GM23338 (cell line): Measurements from ENCODE around the gene LRCH2.

Experiments
- CREB1 ChIP-seq: fragments of 250-450 bp; sonication (Bioruptor Pico); IDR thresholded peaks from 2 replicates; pipeline ENCODE4 v1.5.0; 2020; ENCODE audit warnings: low read depth, mild to moderate bottlenecking, moderate library complexity
- EZH2 ChIP-seq: fragments of 200-600 bp; sonication (generic); IDR thresholded peaks from one replicate; pipeline ENCODE4 v1.8.0; 2017; ENCODE audit warnings: antibody characterized with exemption, mild to moderate bottlenecking, low read depth; ENCODE audit not compliant: unreplicated experiment
- EZH2phosphoT487 ChIP-seq: fragments of 200-600 bp; sonication (generic); IDR thresholded peaks from one replicate; pipeline ENCODE4 v1.8.1; 2018; ENCODE audit warnings: antibody characterized with exemption; ENCODE audit not compliant: unreplicated experiment
- JUNB ChIP-seq: IDR thresholded peaks from one replicate; pipeline ENCODE4 v1.6.1; 2016; ENCODE audit warnings: antibody characterized with exemption; ENCODE audit not compliant: unreplicated experiment
- NANOG ChIP-seq: IDR thresholded peaks from 2 replicates; pipeline ENCODE4 v1.6.1; 2016; ENCODE audit warnings: antibody characterized with exemption, borderline replicate concordance
- POLR2AphosphoS5 ChIP-seq: IDR thresholded peaks from 2 replicates; pipeline ENCODE4 v1.6.1; 2016; ENCODE audit warnings: antibody characterized with exemption, low read depth
- STAT1 ChIP-seq: IDR thresholded peaks from one replicate; pipeline ENCODE4 v1.6.1; 2016; ENCODE audit warnings: antibody characterized with exemption; ENCODE audit not compliant: unreplicated experiment
- TF ChIP-seq, protein P1 (sequence below), 2 experiments: fragments of 200-600 bp in 1 of 2; sonication (generic) in 1 of 2; conservative IDR thresholded peaks; 2 replicates each; pipeline versions ENCODE4 v1.5.1 to v1.6.1; 2016 to 2017; ENCODE audit warnings: antibody characterized with exemption in 2 of 2, low read depth in 2 of 2, mild to moderate bottlenecking in 2 of 2, moderate library complexity in 1 of 2
- TF ChIP-seq, protein P2 (sequence below): IDR thresholded peaks from one replicate; pipeline ENCODE4 v1.6.1; 2018; ENCODE audit warnings: antibody characterized with exemption; ENCODE audit not compliant: unreplicated experiment
- TF ChIP-seq, protein P3 (sequence below): IDR thresholded peaks from 2 replicates; pipeline ENCODE4 v1.6.1; 2016; ENCODE audit warnings: antibody characterized with exemption
- TF ChIP-seq, protein P4 (sequence below): fragments of 250-450 bp; sonication (Bioruptor Pico); IDR thresholded peaks from 2 replicates; pipeline ENCODE4 v1.5.0; 2020; ENCODE audit warnings: mild to moderate bottlenecking, moderate library complexity

DNA sequence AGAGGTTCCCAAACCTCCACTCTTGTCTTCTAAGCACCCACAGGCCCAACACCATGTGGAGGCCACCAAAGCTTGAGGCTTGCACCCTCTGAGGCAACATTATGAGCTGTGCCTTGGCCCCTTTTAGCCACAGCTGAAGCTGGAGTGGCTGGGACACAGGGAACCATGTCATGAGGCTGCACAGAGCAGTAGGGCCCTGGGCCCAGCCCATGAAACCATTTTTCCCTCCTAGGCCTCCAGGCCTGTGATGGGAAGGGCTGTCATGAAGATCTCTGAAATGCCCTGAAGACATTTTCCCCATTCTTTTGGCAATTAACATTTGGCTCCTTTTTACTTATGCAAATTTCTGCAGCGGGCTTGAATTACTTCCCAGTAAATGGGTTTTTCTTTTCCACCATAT is 29.9 kb downstream of the LRCH2 start:
- TF ChIP-seq, protein P1, sequence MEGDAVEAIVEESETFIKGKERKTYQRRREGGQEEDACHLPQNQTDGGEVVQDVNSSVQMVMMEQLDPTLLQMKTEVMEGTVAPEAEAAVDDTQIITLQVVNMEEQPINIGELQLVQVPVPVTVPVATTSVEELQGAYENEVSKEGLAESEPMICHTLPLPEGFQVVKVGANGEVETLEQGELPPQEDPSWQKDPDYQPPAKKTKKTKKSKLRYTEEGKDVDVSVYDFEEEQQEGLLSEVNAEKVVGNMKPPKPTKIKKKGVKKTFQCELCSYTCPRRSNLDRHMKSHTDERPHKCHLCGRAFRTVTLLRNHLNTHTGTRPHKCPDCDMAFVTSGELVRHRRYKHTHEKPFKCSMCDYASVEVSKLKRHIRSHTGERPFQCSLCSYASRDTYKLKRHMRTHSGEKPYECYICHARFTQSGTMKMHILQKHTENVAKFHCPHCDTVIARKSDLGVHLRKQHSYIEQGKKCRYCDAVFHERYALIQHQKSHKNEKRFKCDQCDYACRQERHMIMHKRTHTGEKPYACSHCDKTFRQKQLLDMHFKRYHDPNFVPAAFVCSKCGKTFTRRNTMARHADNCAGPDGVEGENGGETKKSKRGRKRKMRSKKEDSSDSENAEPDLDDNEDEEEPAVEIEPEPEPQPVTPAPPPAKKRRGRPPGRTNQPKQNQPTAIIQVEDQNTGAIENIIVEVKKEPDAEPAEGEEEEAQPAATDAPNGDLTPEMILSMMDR (conservative IDR thresholded peaks at IDR 0.05; ENCODE audit: low read depth in 2 of 2), result no peak
- TF ChIP-seq POLR2AphosphoS5 (no peak), EZH2 (no peak), EZH2phosphoT487 (no peak), JUNB (no peak), NANOG (no peak), CREB1 (no peak), STAT1 (no peak)
- TF ChIP-seq, protein P2, sequence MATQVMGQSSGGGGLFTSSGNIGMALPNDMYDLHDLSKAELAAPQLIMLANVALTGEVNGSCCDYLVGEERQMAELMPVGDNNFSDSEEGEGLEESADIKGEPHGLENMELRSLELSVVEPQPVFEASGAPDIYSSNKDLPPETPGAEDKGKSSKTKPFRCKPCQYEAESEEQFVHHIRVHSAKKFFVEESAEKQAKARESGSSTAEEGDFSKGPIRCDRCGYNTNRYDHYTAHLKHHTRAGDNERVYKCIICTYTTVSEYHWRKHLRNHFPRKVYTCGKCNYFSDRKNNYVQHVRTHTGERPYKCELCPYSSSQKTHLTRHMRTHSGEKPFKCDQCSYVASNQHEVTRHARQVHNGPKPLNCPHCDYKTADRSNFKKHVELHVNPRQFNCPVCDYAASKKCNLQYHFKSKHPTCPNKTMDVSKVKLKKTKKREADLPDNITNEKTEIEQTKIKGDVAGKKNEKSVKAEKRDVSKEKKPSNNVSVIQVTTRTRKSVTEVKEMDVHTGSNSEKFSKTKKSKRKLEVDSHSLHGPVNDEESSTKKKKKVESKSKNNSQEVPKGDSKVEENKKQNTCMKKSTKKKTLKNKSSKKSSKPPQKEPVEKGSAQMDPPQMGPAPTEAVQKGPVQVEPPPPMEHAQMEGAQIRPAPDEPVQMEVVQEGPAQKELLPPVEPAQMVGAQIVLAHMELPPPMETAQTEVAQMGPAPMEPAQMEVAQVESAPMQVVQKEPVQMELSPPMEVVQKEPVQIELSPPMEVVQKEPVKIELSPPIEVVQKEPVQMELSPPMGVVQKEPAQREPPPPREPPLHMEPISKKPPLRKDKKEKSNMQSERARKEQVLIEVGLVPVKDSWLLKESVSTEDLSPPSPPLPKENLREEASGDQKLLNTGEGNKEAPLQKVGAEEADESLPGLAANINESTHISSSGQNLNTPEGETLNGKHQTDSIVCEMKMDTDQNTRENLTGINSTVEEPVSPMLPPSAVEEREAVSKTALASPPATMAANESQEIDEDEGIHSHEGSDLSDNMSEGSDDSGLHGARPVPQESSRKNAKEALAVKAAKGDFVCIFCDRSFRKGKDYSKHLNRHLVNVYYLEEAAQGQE, result no peak
- TF ChIP-seq, protein P3, sequence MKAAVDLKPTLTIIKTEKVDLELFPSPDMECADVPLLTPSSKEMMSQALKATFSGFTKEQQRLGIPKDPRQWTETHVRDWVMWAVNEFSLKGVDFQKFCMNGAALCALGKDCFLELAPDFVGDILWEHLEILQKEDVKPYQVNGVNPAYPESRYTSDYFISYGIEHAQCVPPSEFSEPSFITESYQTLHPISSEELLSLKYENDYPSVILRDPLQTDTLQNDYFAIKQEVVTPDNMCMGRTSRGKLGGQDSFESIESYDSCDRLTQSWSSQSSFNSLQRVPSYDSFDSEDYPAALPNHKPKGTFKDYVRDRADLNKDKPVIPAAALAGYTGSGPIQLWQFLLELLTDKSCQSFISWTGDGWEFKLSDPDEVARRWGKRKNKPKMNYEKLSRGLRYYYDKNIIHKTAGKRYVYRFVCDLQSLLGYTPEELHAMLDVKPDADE, result no peak
- TF ChIP-seq, protein P4, sequence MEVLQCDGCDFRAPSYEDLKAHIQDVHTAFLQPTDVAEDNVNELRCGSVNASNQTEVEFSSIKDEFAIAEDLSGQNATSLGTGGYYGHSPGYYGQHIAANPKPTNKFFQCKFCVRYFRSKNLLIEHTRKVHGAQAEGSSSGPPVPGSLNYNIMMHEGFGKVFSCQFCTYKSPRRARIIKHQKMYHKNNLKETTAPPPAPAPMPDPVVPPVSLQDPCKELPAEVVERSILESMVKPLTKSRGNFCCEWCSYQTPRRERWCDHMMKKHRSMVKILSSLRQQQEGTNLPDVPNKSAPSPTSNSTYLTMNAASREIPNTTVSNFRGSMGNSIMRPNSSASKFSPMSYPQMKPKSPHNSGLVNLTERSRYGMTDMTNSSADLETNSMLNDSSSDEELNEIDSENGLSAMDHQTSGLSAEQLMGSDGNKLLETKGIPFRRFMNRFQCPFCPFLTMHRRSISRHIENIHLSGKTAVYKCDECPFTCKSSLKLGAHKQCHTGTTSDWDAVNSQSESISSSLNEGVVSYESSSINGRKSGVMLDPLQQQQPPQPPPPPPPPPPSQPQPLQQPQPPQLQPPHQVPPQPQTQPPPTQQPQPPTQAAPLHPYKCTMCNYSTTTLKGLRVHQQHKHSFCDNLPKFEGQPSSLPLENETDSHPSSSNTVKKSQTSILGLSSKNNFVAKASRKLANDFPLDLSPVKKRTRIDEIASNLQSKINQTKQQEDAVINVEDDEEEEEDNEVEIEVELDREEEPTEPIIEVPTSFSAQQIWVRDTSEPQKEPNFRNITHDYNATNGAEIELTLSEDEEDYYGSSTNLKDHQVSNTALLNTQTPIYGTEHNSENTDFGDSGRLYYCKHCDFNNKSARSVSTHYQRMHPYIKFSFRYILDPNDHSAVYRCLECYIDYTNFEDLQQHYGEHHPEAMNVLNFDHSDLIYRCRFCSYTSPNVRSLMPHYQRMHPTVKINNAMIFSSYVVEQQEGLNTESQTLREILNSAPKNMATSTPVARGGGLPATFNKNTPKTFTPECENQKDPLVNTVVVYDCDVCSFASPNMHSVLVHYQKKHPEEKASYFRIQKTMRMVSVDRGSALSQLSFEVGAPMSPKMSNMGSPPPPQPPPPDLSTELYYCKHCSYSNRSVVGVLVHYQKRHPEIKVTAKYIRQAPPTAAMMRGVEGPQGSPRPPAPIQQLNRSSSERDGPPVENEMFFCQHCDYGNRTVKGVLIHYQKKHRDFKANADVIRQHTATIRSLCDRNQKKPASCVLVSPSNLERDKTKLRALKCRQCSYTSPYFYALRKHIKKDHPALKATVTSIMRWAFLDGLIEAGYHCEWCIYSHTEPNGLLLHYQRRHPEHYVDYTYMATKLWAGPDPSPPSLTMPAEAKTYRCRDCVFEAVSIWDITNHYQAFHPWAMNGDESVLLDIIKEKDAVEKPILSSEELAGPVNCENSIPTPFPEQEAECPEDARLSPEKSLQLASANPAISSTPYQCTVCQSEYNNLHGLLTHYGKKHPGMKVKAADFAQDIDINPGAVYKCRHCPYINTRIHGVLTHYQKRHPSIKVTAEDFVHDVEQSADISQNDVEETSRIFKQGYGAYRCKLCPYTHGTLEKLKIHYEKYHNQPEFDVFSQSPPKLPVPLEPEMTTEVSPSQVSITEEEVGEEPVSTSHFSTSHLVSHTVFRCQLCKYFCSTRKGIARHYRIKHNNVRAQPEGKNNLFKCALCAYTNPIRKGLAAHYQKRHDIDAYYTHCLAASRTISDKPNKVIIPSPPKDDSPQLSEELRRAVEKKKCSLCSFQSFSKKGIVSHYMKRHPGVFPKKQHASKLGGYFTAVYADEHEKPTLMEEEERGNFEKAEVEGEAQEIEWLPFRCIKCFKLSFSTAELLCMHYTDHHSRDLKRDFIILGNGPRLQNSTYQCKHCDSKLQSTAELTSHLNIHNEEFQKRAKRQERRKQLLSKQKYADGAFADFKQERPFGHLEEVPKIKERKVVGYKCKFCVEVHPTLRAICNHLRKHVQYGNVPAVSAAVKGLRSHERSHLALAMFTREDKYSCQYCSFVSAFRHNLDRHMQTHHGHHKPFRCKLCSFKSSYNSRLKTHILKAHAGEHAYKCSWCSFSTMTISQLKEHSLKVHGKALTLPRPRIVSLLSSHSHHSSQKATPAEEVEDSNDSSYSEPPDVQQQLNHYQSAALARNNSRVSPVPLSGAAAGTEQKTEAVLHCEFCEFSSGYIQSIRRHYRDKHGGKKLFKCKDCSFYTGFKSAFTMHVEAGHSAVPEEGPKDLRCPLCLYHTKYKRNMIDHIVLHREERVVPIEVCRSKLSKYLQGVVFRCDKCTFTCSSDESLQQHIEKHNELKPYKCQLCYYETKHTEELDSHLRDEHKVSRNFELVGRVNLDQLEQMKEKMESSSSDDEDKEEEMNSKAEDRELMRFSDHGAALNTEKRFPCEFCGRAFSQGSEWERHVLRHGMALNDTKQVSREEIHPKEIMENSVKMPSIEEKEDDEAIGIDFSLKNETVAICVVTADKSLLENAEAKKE, result no peak
